SK-N-SH (cell line): ENCODE results near the gene DDX28. TPM values are rescaled to one million over a fixed set of nuclear protein-coding genes. Genes with fewer than 3 reads are reported as not detected.

Experiments
- CTCF ChIA-PET: fragments of 300-600, 350-600 bp; formaldehyde crosslinking; extraction: SDS; loops from one replicate; lab custom pipeline; 2021; lab: Yijun Ruan, JAX
- POLR2A ChIA-PET: fragments of 350-600 bp; sonication (Branson Sonifier 250); formaldehyde crosslinking; extraction: SDS; loops from one replicate; lab custom pipeline; 2020; ENCODE audit warnings: antibody characterized with exemption, inconsistent platforms; lab: Yijun Ruan, JAX
- DNase-seq: peaks from one replicate; pipeline ENCODE4 v3.0.0; 2012
- H2AFZ ChIP-seq: fragments of 200-600 bp; sonication (generic); 2 replicates; pipeline ENCODE4 v1.8.1; 2016; ENCODE audit warnings: antibody characterized with exemption, mild to moderate bottlenecking, low read depth
- H3F3A ChIP-seq: fragments of 200-600 bp; sonication (generic); replicated peaks from 2 replicates; pipeline ENCODE3; 2016; ENCODE audit warnings: antibody characterized with exemption, mild to moderate bottlenecking; ENCODE audit not compliant: insufficient read depth
- H3K27ac ChIP-seq, 2 experiments: fragments of 200-500 bp in 1 of 2; fragments of 200-600 bp in 1 of 2; sonication (Bioruptor generic) in 1 of 2; sonication (generic), shearing (Covaris generic) in 1 of 2; 2 replicates each; pipeline versions ENCODE4 v1.5.1 to v1.6.1; 2014 to 2016; ENCODE audit warnings: low read depth in 2 of 2, inconsistent platforms in 1 of 2, low read length in 1 of 2, mild to moderate bottlenecking in 1 of 2, mixed read lengths in 1 of 2
- H3K27me3 ChIP-seq: fragments of 200-600 bp; sonication (generic), shearing (Covaris generic); 2 replicates; pipeline ENCODE4 v1.6.1; 2016; ENCODE audit warnings: mixed run types; ENCODE audit not compliant: insufficient read depth
- H3K36me3 ChIP-seq, 2 experiments: fragments of 200-500 bp in 1 of 2; fragments of 200-600 bp in 1 of 2; sonication (Bioruptor generic) in 1 of 2; sonication (generic) in 1 of 2; replicated peaks in 1 of 2; 2 replicates each; pipeline versions ENCODE3 to v1.5.1; 2014 to 2016; ENCODE audit warnings: low read length in 1 of 2, mild to moderate bottlenecking in 1 of 2; ENCODE audit not compliant: insufficient read depth in 2 of 2, control insufficient read depth in 1 of 2
- H3K4me1 ChIP-seq, 2 experiments: fragments of 200-500 bp in 1 of 2; fragments of 200-600 bp in 1 of 2; sonication (Bioruptor generic) in 1 of 2; sonication (generic), shearing (Covaris generic) in 1 of 2; 2 replicates each; pipeline versions ENCODE4 v1.5.1 to v1.6.1; 2014 to 2016; ENCODE audit warnings: low read depth in 1 of 2, low read length in 1 of 2, mixed run types in 1 of 2; ENCODE audit not compliant: insufficient read depth in 2 of 2, control insufficient read depth in 1 of 2
- H3K4me2 ChIP-seq: fragments of 200-600 bp; sonication (generic), shearing (Covaris generic); 2 replicates; pipeline ENCODE4 v1.6.1; 2017; ENCODE audit warnings: mixed run types
- H3K4me3 ChIP-seq, 2 experiments: fragments of 200-500 bp in 1 of 2; fragments of 200-600 bp in 1 of 2; sonication (Bioruptor generic) in 1 of 2; sonication (generic), shearing (Covaris generic) in 1 of 2; 2 replicates each; pipeline versions ENCODE4 v1.5.1 to v1.8.1; 2014 to 2016; ENCODE audit warnings: low read depth in 2 of 2, inconsistent platforms in 1 of 2, low read length in 1 of 2, mild to moderate bottlenecking in 1 of 2, mixed read lengths in 1 of 2, moderate library complexity in 1 of 2
- H3K79me2 ChIP-seq: fragments of 200-600 bp; sonication (generic); 2 replicates; pipeline ENCODE4 v1.8.1; 2017; ENCODE audit warnings: mild to moderate bottlenecking; ENCODE audit not compliant: insufficient read depth
- H3K9ac ChIP-seq: fragments of 200-600 bp; sonication (generic); 2 replicates; pipeline ENCODE4 v1.6.1; 2017; ENCODE audit warnings: mixed run types
- H3K9me2 ChIP-seq: fragments of 200-600 bp; sonication (generic); 2 replicates; pipeline ENCODE4 v1.6.1; 2017; ENCODE audit warnings: mixed run types
- H3K9me3 ChIP-seq: fragments of 200-600 bp; sonication (generic); 2 replicates; pipeline ENCODE4 v1.6.1; 2017; ENCODE audit warnings: mixed run types, mild to moderate bottlenecking, moderate library complexity
- H4K20me1 ChIP-seq: fragments of 200-600 bp; sonication (generic); 2 replicates; pipeline ENCODE4 v1.6.1; 2017; ENCODE audit warnings: mild to moderate bottlenecking, mixed run types; ENCODE audit not compliant: insufficient read depth
- CHD2 ChIP-seq: fragments of 150-350 bp; IDR thresholded peaks from 2 replicates; pipeline ENCODE4 v1.6.1; 2018; ENCODE audit warnings: low read length; ENCODE audit not compliant: partially characterized antibody
- CTCF ChIP-seq: fragments of 200-600 bp; sonication (generic); IDR thresholded peaks from 2 replicates; pipeline ENCODE4 v1.6.1; 2017; ENCODE audit warnings: antibody characterized with exemption, mild to moderate bottlenecking, moderate library complexity
- EP300 ChIP-seq, 2 experiments: IDR thresholded peaks; 2 replicates each; pipeline versions ENCODE4 v1.4.0 to v1.6.1; 2012; ENCODE audit warnings: borderline replicate concordance in 1 of 2, low read depth in 1 of 2, low read length in 1 of 2
- FOSL2 ChIP-seq: IDR thresholded peaks from 2 replicates; pipeline ENCODE4 v1.4.0; 2012; ENCODE audit warnings: low read depth, mild to moderate bottlenecking, moderate library complexity, borderline replicate concordance
- FOXM1 ChIP-seq: IDR thresholded peaks from 2 replicates; pipeline ENCODE4 v1.4.0; 2012; ENCODE audit warnings: low read depth, mild to moderate bottlenecking
- GABPA ChIP-seq: IDR thresholded peaks from 2 replicates; pipeline ENCODE4 v1.4.0; 2012; ENCODE audit warnings: low read depth, mild to moderate bottlenecking
- GATA2 ChIP-seq: sonication (generic); formaldehyde crosslinking; IDR thresholded peaks from 2 replicates; pipeline ENCODE4 v1.5.0; 2020; ENCODE audit warnings: mild to moderate bottlenecking, missing genetic modification reagents
- MEF2A ChIP-seq: IDR thresholded peaks from 2 replicates; pipeline ENCODE4 v1.4.0; 2012; ENCODE audit warnings: low read depth, borderline replicate concordance
- MXI1 ChIP-seq: IDR thresholded peaks from 2 replicates; pipeline ENCODE4 v1.6.1; 2012; ENCODE audit warnings: mild to moderate bottlenecking, low read depth, low read length, improper control_type of control experiment
- NFIC ChIP-seq: IDR thresholded peaks from 2 replicates; pipeline ENCODE4 v1.4.0; 2012; ENCODE audit warnings: borderline replicate concordance
- NRF1 ChIP-seq: IDR thresholded peaks from 2 replicates; pipeline ENCODE4 v1.6.1; 2012; ENCODE audit warnings: low read depth, mild to moderate bottlenecking, low read length
- PBX3 ChIP-seq: IDR thresholded peaks from 2 replicates; pipeline ENCODE4; 2012
- RCOR1 ChIP-seq: fragments of 150-350 bp; IDR thresholded peaks from 2 replicates; pipeline ENCODE4 v1.6.1; 2017; ENCODE audit warnings: antibody characterized with exemption, low read length
- REST ChIP-seq: IDR thresholded peaks from 2 replicates; pipeline ENCODE4 v1.6.1; 2012; ENCODE audit warnings: mild to moderate bottlenecking, low read depth, low read length, moderate library complexity
- RXRA ChIP-seq: IDR thresholded peaks from 2 replicates; pipeline ENCODE4 v1.4.0; 2012; ENCODE audit warnings: low read depth, mild to moderate bottlenecking, borderline replicate concordance
- TAF1 ChIP-seq: IDR thresholded peaks from 2 replicates; pipeline ENCODE4 v1.6.1; 2012; ENCODE audit warnings: low read depth, mild to moderate bottlenecking, low read length, moderate library complexity, borderline replicate concordance
- TCF12 ChIP-seq: IDR thresholded peaks from 2 replicates; pipeline ENCODE4 v1.4.0; 2012
- USF1 ChIP-seq: IDR thresholded peaks from 2 replicates; pipeline ENCODE4 v1.4.0; 2012; ENCODE audit warnings: low read depth, borderline replicate concordance
- USF2 ChIP-seq: fragments of 150-350 bp; IDR thresholded peaks from 2 replicates; pipeline ENCODE4 v1.6.1; 2017; ENCODE audit warnings: antibody characterized with exemption, low read length, low read depth, borderline replicate concordance
- YY1 ChIP-seq: IDR thresholded peaks from 2 replicates; pipeline ENCODE4 v1.4.0; 2012; ENCODE audit warnings: low read depth, mild to moderate bottlenecking
- WGBS: methylation state at CpG from one replicate; pipeline ENCODE4 v1.1.6; 2017; ENCODE audit warnings: low lambda C conversion rate; 5-methylcytosine and 5-hydroxymethylcytosine counted together
- polyA plus RNA-seq, 3 experiments: library from polyadenylated mRNA; depleted of rRNA; stranded (reverse); fragments of >200 nt; gene quantifications; 2 replicates each; pipeline ENCODE4 v1.2.3, GENCODE V29; 2012

DDX28 gene
- polyA plus RNA-seq, 1 of the 3 experiments (the other 2 are of a cell fraction) = 10.8 TPM

GRCh38 chr16:68003031-68003430, 20.0 kb downstream of the DDX28 start:
- H3K4me2 ChIP-seq = no peak overlapping the region
- H3K9ac ChIP-seq = no peak overlapping the region
- H2AFZ ChIP-seq = no peak overlapping the region
- POLR2A ChIA-PET = no interaction called here
- CTCF ChIA-PET = interaction anchor here (0.7 to 2.0 kb wide), 5 partner anchors 9 to 251 kb away, joined by 3 to 9 read pairs (median 4); no protein-coding TSS in a partner anchor
- no peak for TF ChIP-seq TAF1
- no peak for TF ChIP-seq MXI1
- TF ChIP-seq CTCF = no peak
- TF ChIP-seq GABPA = no peak
- TF ChIP-seq TCF12 = no peak
- TF ChIP-seq NFIC = no peak
- TF ChIP-seq RXRA = no peak
- TF ChIP-seq USF2 = no peak
- no peak for TF ChIP-seq PBX3
- TF ChIP-seq CHD2 = no peak
- TF ChIP-seq, all 33 proteins: peak for 0
- Histone ChIP-seq H3K27ac (no peak overlapping the region), H3K27me3 (no peaks in the 10 kb centered on the region), H4K20me1 (no peaks in the 10 kb centered on the region), H3K9me3 (no peaks in the 10 kb centered on the region), H3F3A (no peaks in the 10 kb centered on the region), H3K4me1 (no peaks in the 10 kb centered on the region), H3K36me3 (no peaks in the 10 kb centered on the region), H3K4me3 (no peak overlapping the region), H3K9me2 (no peaks in the 10 kb centered on the region), H3K79me2 (no peaks in the 10 kb centered on the region)
- 67% methylated on average over 4 of the region's 4 CpGs for WGBS
- DNase-seq = no peak

- ChIA-PET CTCF (interaction anchor here (0.9 kb wide), 1 partner anchor 12 kb away, joined by 4 read pairs; no protein-coding TSS in a partner anchor), POLR2A (no interaction called here)
- H3K4me2 ChIP-seq = no peak overlapping the region
- H3K27ac ChIP-seq = no peak overlapping the region
- WGBS = 44% methylated on average over 3 of the region's 3 CpGs
- H4K20me1 ChIP-seq = no peaks in the 10 kb centered on the region
- no peak overlapping the region for H3K4me3 ChIP-seq
- H3K9me2 ChIP-seq = no peaks in the 10 kb centered on the region
- DNase-seq = no peak
- H3K9me3 ChIP-seq = no peaks in the 10 kb centered on the region
- no peaks in the 10 kb centered on the region for H3F3A ChIP-seq
- H2AFZ ChIP-seq = no peak overlapping the region
- H3K27me3 ChIP-seq = no peaks in the 10 kb centered on the region
- H3K79me2 ChIP-seq = no peaks in the 10 kb centered on the region
- no peak overlapping the region for H3K9ac ChIP-seq
- no peaks in the 10 kb centered on the region for H3K36me3 ChIP-seq
- no peaks in the 10 kb centered on the region for H3K4me1 ChIP-seq
- TF ChIP-seq GABPA (no peak), YY1 (no peak), FOSL2 (no peak), NRF1 (no peak), EP300 (IDR thresholded peaks at IDR 0.05; ENCODE audit: borderline replicate concordance in 1 of 2, low read depth in 1 of 2, low read length in 1 of 2) (no peak), MXI1 (no peak), REST (no peak), USF1 (no peak), RCOR1 (no peak), FOXM1 (no peak), MEF2A (no peak), GATA2 (CRISPR knock-in tag) (no peak)
These were observed 22.6 kb downstream of the DDX28 start for GRCh38 chr16:68000450-68000849.
